C4-2B (cell line): ENCODE data around the gene OVOL1.

Experiments used
- H3K27ac ChIP-seq: fragments of 450-650 bp; 2 replicates; pipeline ENCODE4 v1.5.1; 2017
- ZFX ChIP-seq: fragments of 450-650 bp; IDR thresholded peaks from 2 replicates; pipeline ENCODE4 v1.6.1; 2017
- TF ChIP-seq, protein P1 (sequence below): fragments of 450-650 bp; conservative IDR thresholded peaks from 2 replicates; pipeline ENCODE4 v1.5.1; 2017; ENCODE audit warnings: mild to moderate bottlenecking

Gene OVOL1

DNA sequence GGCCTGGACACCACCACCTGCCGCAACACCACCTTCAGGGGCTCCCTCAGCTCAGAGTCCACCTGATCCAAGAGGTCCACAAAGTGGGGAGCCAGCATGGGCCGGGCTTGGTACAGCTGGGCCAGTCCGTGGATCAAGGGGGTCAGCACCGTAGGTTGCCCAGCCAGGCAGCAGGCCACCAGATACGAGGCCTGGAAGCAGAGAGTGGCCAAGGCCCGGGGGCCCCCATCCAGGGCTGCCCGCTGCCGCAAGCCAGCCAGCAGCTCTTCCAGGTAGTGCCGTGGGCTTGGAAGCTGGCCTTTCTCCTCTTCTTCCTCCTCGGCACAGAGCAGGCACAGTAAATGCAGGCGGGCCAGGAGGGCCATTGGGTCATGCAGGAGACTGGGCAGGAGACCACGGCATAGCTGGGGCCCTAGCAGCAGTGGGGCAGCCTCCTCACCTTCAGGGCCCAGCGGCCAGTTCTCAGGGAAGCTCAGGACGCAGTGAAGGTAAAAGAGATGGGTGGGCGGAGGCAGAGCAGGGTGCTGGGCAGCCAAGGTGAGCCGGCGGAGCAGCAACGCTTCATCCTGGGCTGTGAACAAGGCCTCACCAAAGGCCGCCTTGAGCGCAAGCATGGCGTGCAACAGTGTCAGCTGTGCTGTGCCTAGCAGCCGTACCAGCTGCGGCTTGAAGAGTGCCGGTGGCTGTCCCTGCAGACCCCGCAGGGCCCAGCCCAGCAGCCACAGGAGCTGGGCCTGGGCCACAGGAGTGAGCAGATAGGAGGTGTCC lies 7.8 kb upstream of the OVOL1 start:
- TF ChIP-seq, protein P1, sequence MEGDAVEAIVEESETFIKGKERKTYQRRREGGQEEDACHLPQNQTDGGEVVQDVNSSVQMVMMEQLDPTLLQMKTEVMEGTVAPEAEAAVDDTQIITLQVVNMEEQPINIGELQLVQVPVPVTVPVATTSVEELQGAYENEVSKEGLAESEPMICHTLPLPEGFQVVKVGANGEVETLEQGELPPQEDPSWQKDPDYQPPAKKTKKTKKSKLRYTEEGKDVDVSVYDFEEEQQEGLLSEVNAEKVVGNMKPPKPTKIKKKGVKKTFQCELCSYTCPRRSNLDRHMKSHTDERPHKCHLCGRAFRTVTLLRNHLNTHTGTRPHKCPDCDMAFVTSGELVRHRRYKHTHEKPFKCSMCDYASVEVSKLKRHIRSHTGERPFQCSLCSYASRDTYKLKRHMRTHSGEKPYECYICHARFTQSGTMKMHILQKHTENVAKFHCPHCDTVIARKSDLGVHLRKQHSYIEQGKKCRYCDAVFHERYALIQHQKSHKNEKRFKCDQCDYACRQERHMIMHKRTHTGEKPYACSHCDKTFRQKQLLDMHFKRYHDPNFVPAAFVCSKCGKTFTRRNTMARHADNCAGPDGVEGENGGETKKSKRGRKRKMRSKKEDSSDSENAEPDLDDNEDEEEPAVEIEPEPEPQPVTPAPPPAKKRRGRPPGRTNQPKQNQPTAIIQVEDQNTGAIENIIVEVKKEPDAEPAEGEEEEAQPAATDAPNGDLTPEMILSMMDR, result no peak
- no peak for TF ChIP-seq ZFX
- peak overlapping the region; percentile 86 for H3K27ac ChIP-seq

DNA sequence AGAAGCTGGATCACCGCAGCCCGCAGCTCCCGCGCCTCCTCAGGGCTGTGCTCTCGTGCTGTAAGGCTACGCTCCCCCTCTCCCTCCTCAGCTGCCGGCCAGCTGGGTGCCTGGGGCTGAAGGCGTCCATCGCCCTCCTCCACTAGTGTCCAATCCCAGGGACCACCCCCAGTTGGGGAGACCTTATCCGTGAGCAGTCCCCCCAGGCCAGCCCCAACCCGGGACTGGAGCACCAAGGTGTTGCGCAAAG lies 7.3 kb upstream of the OVOL1 start:
- H3K27ac ChIP-seq, result peak overlapping the region; percentile 86

DNA sequence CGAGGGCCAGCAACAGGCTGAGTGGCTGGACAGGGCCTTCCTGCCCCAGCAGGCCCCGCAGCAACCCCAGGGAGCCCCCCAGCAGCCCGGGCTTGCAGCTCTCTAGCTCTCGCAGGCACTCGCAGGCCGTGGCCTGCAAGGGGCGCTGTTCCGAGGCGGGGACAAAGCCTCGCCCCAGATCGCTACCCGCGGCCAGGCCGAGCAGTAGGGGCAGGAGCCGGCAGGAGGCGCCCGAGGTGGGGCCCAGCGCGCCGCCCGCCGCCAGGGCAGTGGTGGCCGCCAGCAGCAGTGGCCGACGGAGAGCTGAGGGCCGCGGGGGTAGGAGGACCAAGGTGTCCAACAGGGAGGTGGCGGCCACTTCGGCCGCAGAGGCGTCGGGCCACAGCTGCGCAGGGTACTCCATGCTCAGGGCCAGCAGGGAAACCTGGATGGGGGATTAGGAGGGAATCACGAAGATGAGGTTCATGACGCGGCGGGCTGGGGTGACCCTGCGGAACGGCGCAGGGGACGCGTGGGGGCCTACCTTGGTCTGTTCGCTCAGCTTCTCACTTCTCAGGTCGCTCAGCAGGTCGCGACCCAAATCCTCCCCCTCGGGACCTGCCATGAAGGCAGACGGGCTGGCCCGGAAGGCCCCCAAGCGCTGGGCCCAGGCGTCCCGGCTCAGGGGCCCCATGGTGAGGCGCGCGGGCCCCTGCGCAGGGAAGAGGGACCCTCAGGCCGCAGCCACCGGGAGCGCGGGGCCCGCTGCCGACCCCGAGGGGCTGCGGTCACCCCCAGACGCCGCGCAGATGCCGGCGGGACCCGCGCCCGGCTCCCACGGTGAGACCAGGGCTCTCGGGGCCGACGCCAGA lies 6.7 kb upstream of the OVOL1 start:
- TF ChIP-seq, protein P1, result peak; percentile 100
- TF ChIP-seq ZFX, result peak; percentile 86
- H3K27ac ChIP-seq, result peak overlapping the region; percentile 86

More for the DNA sequence above, 7.3 kb upstream of the OVOL1 start:
- TF ChIP-seq, protein P1, result no peak
- no peak for TF ChIP-seq ZFX

DNA sequence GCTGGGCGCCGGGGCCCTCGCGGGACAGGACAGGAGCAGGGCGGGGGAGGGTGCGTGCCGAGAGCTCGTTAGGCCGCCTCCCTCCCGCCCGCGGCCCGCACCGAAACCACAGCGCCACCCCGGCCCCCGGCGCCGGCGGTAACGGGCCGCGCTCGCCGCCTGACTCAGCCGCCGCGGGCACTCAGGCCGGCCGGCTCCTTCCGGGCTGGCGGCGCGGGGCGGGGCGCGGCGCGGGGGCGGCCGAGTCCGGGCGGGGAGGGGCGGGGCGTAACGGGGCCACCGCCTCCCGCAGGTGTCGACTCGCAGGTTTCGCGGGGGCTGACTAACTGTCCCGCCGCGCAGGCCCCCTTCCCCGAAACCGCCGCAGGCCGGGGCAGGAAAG lies 6.1 kb upstream of the OVOL1 start, which contains the start of gene AP5B1:
TSS of gene AP5B1 (minus strand) at position 207 of the 382 bp plus-strand sequence. CDS start 385 bp downstream, outside the sequence.
- TF ChIP-seq ZFX, result peak; percentile 72
- TF ChIP-seq, protein P1, result no peak
- H3K27ac ChIP-seq, result peak within 1 kb of the TSS; percentile 86

DNA sequence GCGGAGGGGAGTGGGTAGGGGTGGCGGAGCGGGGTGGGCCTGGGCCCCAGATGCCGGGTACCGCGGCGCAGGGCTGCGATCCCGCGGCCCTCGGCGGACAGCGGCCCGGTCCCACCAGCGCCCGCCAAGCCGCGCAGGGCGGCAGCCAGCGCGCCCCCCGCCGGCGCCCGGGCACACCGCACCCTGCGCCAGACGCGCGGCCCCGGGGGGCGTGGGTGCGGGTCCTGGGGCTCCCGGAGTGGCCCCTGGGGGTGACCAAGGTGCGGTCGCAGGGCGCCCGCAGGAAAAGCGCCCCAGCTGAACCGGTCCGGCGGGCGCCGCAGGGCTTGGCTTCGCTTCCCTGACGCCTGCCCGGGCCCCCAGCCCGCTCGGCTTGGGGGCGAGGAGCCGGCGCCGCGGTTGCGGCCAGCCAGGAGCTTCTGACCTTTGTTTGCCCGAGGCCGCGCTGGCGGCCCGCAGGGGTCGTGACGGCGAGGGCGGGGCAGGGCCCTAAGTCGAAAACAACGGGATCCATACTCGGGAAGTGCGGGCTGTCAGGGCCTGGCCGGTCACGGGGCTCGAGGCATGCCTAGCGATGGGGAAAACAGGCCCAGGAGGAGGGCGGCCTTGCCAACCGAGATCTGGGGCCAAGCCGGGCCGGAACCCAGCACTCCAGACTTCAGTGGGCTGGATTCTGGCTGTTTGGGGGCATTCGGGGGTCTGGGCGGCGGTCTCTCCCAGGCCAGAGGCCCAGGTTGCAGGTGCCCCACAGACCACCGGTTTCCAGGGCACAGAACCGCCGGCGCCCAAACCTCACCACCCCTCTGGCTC lies 5.5 kb upstream of the OVOL1 start:
- no peak for TF ChIP-seq ZFX
- TF ChIP-seq, protein P1, result peak; percentile 23; the same call in 1 of the 2 replicates
- peak overlapping the region; percentile 86 for H3K27ac ChIP-seq

DNA sequence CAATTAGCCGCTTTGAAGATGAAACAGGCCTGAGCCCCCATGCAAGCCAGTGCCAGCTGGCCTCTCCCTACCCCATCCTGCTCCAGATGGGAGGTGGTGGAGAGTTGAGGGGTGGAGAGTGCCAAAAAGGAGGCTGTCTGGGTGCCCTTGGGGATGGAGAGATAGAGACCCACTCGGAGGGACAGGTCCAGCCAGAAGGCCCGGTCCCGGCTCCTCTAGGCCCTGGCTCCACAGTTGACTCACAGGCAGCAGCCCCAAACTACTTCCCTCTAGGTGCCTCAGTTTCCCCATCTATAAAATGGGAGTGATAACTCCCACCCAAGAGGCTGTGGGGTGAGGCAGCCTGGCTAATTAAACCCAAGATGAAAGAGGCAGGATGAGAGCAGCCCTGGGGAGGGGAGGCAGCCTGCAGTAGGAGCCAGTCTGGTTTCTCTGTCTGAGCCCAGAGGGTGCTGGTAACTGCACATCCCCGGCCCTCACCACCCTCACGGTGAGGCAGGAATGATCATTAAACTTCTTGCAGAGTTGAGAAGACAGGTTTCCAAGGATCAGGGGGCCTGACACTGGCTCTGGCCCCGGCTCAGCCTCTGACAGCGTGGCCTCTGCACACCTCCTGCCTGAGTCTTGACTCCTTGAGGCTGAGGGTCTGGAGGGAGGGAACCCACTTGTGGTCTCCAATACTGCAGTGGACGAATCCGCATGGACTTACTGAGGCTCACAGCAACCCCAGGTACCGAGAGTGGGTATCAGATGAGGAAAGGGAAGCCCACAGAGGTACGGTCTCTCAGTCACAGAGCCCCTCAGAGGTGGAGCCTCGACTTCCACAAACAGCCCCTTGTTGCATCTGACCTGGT lies 4.7 kb upstream of the OVOL1 start:
- peak overlapping the region; percentile 86; the same call in 1 of the 2 replicates for H3K27ac ChIP-seq
- TF ChIP-seq, protein P1, result no peak
- no peak for TF ChIP-seq ZFX
